Pulmonary artery endothelial cell (primary cell): ENCODE results near the gene NUP50. TPM values are rescaled to one million over a fixed set of nuclear protein-coding genes. Genes with fewer than 3 reads are reported as not detected.

Source experiments
- DNase-seq: peaks from one replicate; pipeline ENCODE4 v3.0.0-alpha.2; 2011; ENCODE audit warnings: low read depth, low spot score
- total RNA-seq: library from RNA; depleted of rRNA; stranded (reverse); fragments of >200 nt; gene quantifications from 2 replicates; pipeline ENCODE4 v1.2.3, GENCODE V29; 2014

Gene NUP50
- total RNA-seq, 1 donor from 2014 or later, result 73.9 TPM

- DNase-seq, result no peak
These were observed 64.1 kb downstream of the NUP50 start for GRCh38 chr22:45227645-45228400.

GRCh38 chr22:45228401-45228754 is 64.7 kb downstream of the NUP50 start:
- no peak for DNase-seq

- no peak for DNase-seq
These were observed 65.5 kb downstream of the NUP50 start for GRCh38 chr22:45229181-45229580.

- DNase-seq, result no peak
These were observed 66.4 kb downstream of the NUP50 start for GRCh38 chr22:45230026-45230721.

- no peak for DNase-seq
These were observed 67.6 kb downstream of the NUP50 start for GRCh38 chr22:45231293-45231692.

- no peak for DNase-seq
These were observed 69.7 kb downstream of the NUP50 start for GRCh38 chr22:45233386-45233785.

- no peak for DNase-seq
These were observed 70.1 kb downstream of the NUP50 start for GRCh38 chr22:45233827-45234226.

GRCh38 chr22:45235101-45235777 is 71.5 kb downstream of the NUP50 start:
- DNase-seq, result no peak

GRCh38 chr22:45235851-45236342 is 72.2 kb downstream of the NUP50 start:
- DNase-seq, result no peak

GRCh38 chr22:45237065-45237990 is 73.6 kb downstream of the NUP50 start:
- DNase-seq, result no peak

Other genes starting within 250 kb of the NUP50 start
- gene PHF21B, start 153.9 kb upstream of the NUP50 start, total RNA-seq, result not detected in 2 replicates
- gene KIAA0930, start 77.0 kb downstream of the NUP50 start, total RNA-seq, result 43.4 and 60.9 TPM in 2 replicates
- not detected in 2 replicates for gene UPK3A, start 121.0 kb downstream of the NUP50 start, total RNA-seq
- gene FAM118A, start 146.0 kb downstream of the NUP50 start, total RNA-seq, result 14.2 and 14.5 TPM in 2 replicates
- gene SMC1B, start 249.7 kb downstream of the NUP50 start, total RNA-seq, result under 0.01 and 0.04 TPM in 2 replicates
- 0.86 and 1.7 TPM in 2 replicates for gene RIBC2, start 249.8 kb downstream of the NUP50 start, total RNA-seq